Islet precursor cell (in vitro differentiated cells): Measurements from ENCODE around the gene SHISA4.
"Not testable (repeated sequence)": the region's sequence is repeated elsewhere in the genome, so short reads cannot be mapped to it uniquely, and the experiment has no call there.

Experiments used
- DNase-seq: peaks from one replicate; pipeline ENCODE4 v3.0.0-alpha.2; 2018

SHISA4 gene

GRCh38 chr1:201899683-201900429 lies 11.2 kb downstream of the SHISA4 start:
- no peak for DNase-seq

GRCh38 chr1:201900476-201900875 lies 11.8 kb downstream of the SHISA4 start:
- DNase-seq, result no peak

DNA sequence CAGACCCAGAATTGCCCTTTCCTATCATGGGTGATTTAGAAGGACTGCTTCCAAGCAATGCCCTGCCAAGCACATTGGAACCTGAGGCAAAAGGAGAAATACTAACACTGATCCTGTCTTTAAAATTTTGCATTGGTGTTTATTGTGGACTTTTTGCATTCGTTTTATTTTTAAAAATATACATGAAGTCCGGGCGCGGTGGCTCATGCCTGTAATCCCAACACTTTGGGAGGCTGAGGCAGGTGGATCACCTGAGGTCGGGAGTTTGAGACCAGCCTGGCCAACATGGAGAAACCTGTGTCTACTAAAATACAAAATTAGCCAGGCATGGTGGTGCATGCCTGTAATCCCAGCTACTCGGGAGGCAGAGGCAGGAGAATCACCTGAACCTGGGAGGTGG lies 12.3 kb downstream of the SHISA4 start:
- not testable (repeated sequence) for DNase-seq

DNA sequence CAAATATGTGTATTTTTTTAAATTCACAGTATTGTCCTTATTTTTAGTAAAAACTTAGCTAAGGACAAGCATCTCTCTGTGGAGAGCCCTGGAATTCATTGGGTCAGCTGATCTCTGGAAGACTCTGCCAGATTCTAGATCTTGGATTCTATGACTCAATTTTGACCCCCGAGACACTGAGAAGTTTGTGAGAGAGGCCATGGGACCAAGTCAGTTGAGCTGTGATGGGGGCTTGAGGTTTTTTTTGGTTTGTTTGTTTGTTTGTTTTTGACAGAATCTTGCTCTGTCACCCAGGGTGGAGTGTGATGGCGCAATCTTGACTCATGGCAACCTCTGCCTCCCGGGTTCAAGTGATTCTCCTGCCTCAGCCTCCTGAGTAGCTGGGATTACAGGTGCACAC lies 13.5 kb downstream of the SHISA4 start:
- DNase-seq, result no peak

DNA sequence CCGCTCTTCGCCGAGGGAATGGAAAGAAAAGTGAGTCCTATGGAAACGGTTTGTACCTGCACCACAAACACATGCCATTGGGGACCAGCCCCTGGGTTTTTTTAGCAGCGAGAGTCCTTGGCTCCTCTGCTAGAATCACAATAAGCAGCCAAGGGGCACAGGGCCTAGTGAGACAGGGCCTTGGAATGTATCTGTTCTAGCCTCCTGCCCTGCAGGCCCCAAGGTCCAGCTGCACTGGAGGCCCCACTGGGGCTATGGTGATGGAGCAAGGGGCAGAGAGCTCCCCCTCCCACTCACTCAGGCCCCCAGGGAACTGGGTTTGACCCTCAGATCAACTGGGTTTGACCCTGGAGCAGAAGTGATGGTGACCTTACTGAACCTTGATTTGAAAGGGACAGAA lies 14.4 kb downstream of the SHISA4 start:
- peak; percentile 91 for DNase-seq

GRCh38 chr1:201904579-201904978 lies 15.9 kb downstream of the SHISA4 start:
- peak; percentile 91 for DNase-seq

- no peak for DNase-seq
Observed at GRCh38 chr1:201905234-201905890, 16.7 kb downstream of the SHISA4 start.

DNA sequence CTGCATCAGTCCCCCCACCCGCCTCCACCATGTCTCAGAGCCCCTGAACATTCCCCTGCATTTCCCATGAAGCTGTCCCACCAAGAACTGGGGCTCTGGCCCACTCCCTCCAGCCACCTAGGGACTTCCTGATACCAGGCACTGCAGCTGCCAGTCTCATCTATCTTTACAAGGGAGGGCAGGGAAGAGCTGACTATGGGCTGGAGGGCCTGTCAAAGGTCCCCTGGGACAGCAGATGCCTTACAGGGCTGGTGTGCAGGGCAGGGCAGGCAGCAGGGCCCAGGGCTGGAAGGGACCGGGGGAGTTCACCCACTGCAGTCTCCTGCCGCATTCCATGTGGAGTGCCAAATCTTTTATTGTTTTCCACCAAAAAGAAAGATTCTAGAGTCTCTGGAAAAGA lies 17.6 kb downstream of the SHISA4 start:
- DNase-seq, result no peak

GRCh38 chr1:201907621-201908020 lies 18.9 kb downstream of the SHISA4 start:
- DNase-seq, result no peak

DNA sequence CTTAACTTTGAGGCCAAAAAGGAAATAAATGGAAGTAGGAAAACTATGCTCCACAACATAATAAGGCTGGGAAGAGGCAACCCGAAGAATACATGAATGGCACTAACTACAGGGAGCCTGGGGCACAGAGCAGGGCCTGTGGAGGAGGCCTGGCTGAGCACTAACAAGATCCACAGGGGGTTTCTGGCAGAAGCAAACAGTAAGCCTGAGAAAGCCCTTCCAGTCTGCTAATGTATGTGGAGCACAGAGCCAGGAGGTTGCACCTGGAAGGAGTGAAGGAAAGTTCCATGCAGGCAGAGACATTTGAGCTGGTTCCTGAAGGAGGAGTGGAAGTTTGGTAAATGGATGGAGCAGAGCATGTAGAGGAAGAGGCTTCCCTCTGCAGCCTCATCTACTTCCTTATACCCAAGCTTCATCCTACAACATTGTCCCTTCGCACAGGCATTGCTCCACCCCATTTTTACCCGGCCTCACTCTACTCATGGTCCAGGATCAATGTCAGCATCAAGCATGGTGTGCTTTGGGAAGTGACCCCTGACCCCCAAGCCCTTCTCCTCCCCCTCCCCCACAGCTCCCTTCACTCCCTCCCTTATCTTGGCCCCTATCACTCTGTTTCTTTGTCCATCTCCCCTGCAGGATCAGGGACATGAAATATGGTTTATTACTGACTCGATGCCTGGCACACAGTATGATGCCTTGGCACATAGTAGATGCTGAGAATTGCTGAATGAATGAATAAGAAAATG lies 23.3 kb downstream of the SHISA4 start:
- no peak for DNase-seq

DNA sequence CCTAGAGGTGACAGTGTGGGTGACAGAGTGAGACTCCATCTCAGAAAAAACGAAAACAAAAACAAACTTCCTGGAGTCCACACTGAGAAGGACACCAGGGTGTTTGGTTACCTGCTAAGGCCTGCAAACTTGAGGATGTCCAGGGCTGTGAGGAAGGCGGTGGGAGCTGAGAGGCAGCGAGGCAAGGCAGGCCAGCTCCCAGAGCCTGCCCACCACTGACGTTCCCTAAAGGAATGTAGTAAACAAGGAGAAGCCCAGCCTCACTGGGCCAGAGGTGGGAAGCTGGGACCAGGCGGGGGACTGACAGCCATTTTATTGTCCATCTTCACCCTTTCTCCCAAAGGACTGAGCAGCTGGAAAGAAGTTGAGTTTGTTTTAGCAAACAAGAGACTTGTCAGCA lies 24.1 kb downstream of the SHISA4 start:
- DNase-seq, result peak; percentile 74

- DNase-seq, result no peak
Observed at GRCh38 chr1:201914456-201915235, 25.9 kb downstream of the SHISA4 start.

DNA sequence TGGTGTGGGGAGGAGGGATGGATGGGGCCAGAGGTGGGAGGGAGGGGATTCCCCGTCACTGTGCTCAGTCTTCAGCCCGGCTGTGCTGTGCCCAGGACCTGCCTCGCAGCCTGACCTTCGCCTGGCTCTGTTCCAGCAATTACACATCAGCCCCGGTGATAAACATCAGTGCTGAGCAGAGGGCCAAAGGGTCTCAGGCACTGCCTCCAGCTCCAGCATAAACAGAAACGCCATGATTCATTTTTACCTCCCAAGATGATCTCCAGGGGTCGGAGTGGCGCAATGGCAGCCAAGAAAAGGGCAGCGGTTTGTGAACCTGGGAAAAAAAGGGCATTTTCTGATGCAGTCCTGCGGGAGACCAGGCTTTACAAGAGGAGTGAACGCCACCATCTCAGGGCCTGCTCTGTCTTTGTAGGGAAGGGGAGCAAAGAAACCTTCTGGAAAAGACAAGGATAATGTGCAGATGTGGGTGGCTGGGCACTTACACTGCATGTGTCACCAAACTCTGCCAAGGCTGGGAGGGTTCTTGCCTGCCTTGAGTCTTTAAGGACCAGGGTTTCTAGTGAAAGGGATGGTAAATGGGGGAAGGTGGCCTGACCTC lies 28.1 kb downstream of the SHISA4 start:
- DNase-seq, result peak; percentile 69

GRCh38 chr1:201917362-201918033 lies 28.8 kb downstream of the SHISA4 start:
- no peak for DNase-seq

DNA sequence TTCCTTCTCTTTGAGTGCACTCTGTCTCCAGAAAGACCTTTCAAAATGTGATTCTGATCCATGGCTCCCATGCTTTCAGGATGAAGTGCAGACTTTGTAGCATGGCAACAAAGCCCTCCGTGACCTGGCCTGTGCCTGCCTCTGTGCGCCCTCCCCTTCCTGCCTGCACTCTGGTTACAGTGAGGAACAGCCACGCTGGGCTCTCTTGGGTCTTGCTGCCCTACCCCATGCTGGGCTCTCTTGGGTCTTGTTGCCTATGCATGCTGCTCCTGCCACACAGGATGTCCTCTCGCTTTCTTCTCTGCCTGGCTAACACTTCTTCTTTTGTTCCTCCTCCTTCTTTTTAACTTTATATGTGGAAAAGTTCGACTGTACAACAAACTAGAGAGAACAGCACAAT lies 29.6 kb downstream of the SHISA4 start:
- no peak for DNase-seq

DNA sequence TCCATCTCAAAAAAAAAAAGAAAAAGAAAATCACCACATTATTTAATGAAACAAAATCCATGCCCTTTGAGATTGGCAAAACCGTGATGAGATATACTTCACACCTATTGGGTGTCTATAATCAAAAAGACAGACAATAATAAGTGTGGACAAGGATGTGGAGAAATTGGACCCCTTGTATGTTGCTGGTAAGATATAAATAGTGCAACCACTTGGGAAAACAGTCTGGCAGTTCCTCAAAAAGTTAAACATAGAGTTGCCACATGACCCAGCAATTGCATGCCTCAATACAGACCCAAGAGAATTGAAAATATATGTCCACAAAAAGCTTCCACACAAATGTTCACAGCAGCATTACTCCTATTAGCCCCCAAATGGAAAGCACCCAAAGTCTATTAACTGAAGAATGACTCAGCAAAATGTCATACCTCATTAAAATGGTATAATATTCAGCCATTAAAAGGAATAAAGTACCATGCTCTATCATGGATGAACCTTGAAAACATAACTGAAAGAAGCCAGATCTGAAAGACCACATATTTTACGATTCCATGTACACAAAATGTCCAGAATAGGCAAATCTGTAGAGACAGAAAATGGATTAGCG lies 33.4 kb downstream of the SHISA4 start:
- DNase-seq, result no peak

DNA sequence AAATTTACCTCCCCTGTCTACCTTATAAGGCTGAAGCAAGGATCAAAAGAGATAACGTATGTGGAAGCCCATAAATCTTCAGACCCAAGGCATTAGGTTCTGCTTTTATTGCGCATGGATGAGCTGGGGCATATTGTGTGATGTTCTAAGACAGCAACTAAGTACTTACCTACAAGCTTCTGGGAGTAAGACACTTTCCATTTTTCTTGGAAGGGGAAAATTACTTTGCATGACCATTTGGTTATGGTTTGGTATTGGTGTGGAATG lies 36.5 kb downstream of the SHISA4 start:
- no peak for DNase-seq

DNA sequence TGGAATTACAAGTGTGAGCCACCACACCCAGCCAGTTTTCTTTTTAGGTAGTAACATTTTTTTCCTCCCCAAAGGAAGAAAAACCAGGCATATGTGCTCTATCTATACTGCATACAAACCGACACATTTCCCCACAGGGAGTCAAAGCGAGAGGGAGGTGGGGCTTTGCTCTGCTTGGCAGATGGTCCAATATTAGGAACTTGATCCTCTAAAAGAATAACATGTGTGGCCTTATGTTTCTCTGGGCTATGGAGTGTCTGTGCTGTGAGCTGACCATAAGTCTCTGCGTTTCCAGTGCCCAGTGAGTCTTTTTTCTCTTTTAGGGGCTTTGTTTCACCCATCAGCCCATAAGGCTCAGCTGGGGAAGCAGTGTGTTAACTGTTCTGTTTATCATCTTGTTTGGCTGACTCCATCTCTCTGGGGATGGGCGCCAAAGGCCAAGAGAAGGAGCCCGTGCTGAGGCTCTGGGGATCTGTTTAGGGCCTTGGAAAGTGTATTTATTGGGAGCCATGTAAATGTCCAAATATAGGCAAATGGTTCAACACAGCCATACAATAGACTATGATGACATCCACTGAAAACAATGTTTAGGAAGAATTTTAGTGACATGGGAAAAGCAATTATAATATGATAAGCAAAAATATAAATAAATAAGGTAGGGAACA lies 37.4 kb downstream of the SHISA4 start:
- DNase-seq, result no peak

GRCh38 chr1:201928266-201928665 lies 39.6 kb downstream of the SHISA4 start:
- DNase-seq, result no peak

DNA sequence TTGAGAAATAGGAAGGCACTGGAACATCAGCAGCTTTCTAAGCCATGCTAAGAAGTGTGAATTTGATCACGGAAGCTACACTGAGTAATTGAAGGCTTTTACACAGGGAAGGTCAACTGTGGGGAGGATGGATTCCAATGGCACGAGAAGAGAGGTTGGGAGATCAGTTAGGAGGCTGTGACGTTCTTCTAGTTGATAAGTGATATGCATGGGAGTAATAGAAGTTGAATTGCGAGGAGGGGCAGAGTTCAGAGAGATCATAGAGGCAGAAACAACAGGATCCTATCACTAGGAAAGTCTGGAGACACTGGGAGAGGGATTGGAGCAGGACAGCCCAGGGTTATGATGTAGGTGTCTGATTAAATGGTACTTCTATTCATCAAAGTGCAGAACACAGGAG lies 41.4 kb downstream of the SHISA4 start:
- DNase-seq, result no peak

DNA sequence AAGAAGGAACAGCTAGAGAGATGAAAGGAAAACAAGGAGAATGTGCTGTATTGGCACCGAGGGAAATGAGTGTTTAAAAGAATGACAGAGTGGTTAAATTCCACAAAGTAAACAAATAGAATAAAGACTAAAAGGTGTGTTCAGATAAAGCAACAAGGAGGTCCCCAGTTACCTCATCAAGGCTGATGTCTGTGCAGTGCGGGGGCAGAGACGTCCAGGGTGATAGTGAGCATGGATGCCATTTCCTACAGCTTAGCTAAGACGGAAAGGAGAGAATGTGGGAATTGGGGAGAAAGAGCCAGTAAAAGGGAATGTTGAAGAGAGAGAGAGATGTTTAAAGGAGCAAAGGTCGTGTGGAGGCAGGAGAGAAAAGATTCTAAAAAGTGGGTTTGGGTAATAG lies 42.1 kb downstream of the SHISA4 start:
- DNase-seq, result no peak
